Lower leg skin (tissue), 4 donors: ENCODE results near the gene SPDL1. TPM values are rescaled to one million over a fixed set of nuclear protein-coding genes. Genes with fewer than 3 reads are reported as not detected.

Experiments used
- DNase-seq, 2 donors: peaks; one replicate each; pipeline ENCODE4 v3.0.0-alpha.2; 2019; ENCODE audit warnings: low spot score in 2 of 2
- H3K4me3 ChIP-seq: fragments of 200-600 bp; sonication (generic); 2 replicates; pipeline ENCODE4 v1.5.1; 2017; ENCODE audit warnings: mild to moderate bottlenecking, low read depth; ENCODE audit not compliant: poor library complexity, severe bottlenecking
- POLR2A ChIP-seq, 2 donors: fragments of 450-650 bp; IDR thresholded peaks; one replicate each; pipeline ENCODE4 v1.6.1; 2016 to 2017; ENCODE audit warnings: antibody characterized with exemption in 2 of 2, mild to moderate bottlenecking in 1 of 2, moderate library complexity in 1 of 2
- WGBS, 2 donors: methylation state at CpG; one replicate each; pipeline ENCODE4 v1.1.5; 2018; 5-methylcytosine and 5-hydroxymethylcytosine counted together
- intact Hi-C: fragments of 100-400 bp; cut with DNase I; formaldehyde crosslinking; loops from one replicate; pipeline ENCODE4 v1.15.0; 2023; ENCODE audit warnings: low total_unique reads
- total RNA-seq, 4 donors: library from RNA; depleted of rRNA; stranded (reverse); fragments of >200 nt; gene quantifications; one replicate each; pipeline ENCODE4 v1.1.0, GENCODE V29; 2016
- TF ChIP-seq, protein P1 (sequence below), 3 donors: fragments of 450-650 bp; IDR thresholded peaks; one replicate each; pipeline ENCODE4 v1.5.1; 2016; ENCODE audit warnings: antibody characterized with exemption in 3 of 3, mild to moderate bottlenecking in 3 of 3, moderate library complexity in 2 of 3

The SPDL1 gene
- total RNA-seq, 4 donors from 2014 or later: 3.2 to 12.4 (median 5.2) TPM

DNA sequence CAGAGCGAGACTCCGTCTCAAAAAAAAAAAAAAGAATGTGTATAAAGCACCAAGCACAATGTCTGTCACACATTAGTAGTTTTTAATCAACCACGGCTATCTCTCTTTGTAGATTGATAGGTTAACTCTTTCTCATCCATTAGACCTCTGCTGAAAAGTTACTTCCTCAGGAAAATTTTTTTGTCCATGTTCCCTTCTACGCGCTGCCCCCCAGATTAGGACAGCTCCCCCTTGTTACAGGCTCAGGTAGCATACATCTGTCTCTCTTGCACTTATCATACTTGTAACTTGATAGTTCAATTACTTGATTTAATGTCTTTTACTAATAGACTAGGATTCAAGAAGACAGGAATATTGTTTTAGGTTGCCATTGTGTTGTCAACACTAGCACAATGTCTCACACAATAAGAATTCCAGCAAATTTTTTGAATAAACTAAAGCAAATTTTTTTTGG, 1.5 kb downstream of the SPDL1 start:
- intact Hi-C loops: no loop called here
- no peak overlapping the region for H3K4me3 ChIP-seq
- TF ChIP-seq, protein P1, sequence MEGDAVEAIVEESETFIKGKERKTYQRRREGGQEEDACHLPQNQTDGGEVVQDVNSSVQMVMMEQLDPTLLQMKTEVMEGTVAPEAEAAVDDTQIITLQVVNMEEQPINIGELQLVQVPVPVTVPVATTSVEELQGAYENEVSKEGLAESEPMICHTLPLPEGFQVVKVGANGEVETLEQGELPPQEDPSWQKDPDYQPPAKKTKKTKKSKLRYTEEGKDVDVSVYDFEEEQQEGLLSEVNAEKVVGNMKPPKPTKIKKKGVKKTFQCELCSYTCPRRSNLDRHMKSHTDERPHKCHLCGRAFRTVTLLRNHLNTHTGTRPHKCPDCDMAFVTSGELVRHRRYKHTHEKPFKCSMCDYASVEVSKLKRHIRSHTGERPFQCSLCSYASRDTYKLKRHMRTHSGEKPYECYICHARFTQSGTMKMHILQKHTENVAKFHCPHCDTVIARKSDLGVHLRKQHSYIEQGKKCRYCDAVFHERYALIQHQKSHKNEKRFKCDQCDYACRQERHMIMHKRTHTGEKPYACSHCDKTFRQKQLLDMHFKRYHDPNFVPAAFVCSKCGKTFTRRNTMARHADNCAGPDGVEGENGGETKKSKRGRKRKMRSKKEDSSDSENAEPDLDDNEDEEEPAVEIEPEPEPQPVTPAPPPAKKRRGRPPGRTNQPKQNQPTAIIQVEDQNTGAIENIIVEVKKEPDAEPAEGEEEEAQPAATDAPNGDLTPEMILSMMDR (IDR thresholded peaks at IDR 0.05): no peak
- TF ChIP-seq POLR2A (IDR thresholded peaks at IDR 0.05): no peak
- 59 to 67% methylated on average over 5 of the region's 5 CpGs for WGBS, 2 donors
- no peak for DNase-seq

DNA sequence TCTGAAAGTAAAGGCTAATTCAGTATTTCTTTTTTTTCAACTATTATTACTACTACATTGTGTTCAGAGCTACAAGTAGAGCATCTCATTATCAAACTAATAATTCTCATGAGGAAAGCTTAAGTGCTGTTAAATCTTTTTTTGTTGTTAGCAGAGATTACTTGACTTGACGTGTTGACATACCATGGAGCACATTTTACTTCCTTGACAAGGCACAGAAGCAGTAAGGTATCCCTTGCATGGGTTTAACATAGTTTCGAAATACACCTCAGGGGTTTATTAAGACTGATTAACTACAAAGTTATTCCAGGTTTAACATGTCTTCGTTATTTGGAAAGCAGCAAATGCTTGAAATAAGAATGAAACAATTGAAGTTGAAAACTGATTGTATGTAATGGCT, 7.0 kb downstream of the SPDL1 start:
- TF ChIP-seq, protein P1 (IDR thresholded peaks at IDR 0.05): no peak
- no peak for TF ChIP-seq POLR2A (IDR thresholded peaks at IDR 0.05)
- no peak for DNase-seq
- intact Hi-C loops: no loop called here
- no peak overlapping the region for H3K4me3 ChIP-seq
- 82 to 85% methylated on average over 3 of the region's 3 CpGs for WGBS, 2 donors

DNA sequence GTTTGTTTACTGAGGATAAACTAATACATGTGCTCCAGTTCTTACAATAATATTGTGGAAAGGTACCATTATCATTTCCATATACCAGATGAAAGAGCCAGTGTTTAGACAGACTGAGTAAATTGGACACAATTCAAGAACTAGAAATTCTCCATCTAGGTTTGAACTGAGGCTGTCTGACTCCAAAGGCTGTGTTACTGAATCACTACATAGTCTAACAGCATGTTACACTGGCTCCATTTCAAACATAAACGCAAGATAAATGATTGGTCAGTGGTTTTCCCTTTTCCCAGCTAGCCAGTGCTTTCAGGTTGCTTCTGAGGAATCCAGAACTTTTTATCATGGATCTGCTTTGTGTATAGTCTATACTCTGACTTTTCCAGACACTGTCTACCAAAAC, 8.1 kb downstream of the SPDL1 start:
- H3K4me3 ChIP-seq: no peak overlapping the region
- TF ChIP-seq, protein P1 (IDR thresholded peaks at IDR 0.05): no peak
- no peak for TF ChIP-seq POLR2A (IDR thresholded peaks at IDR 0.05)
- intact Hi-C loops: no loop called here
- DNase-seq: no peak
- 0% methylated on average over 1 of the region's 1 CpG for WGBS, 2 donors

DNA sequence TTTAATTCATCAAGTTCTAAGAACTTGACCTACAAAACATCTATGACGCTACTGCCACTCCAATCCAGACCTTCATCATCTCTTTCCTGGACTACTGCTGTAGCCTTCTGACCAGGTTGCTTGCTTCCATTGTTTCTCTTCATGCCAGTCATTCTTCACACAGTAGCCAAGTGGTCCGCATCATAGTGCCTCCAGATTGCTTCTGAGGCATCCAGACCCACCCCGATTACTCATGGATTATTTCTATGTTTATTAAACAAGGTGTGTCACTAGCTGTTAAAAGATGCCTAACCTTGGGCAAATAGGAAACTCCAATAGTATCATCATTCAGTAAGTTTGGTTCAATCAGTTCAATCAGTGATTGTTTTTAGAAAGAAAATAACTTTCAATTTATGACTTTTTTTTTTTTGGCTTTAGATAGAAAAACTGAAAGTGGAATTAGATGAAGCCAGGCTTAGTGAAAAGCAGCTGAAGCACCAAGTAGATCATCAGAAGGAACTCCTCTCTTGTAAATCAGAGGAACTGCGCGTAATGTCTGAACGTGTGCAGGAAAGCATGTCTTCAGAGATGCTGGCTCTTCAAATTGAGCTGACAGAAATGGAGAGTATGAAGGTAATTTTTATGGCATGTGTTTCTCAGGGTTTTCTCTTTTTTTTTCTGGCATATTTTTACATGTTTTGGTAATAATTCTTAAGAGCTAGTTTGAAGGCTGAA, 9.5 kb downstream of the SPDL1 start:
- DNase-seq: no peak
- no peak overlapping the region for H3K4me3 ChIP-seq
- no peak for TF ChIP-seq POLR2A (IDR thresholded peaks at IDR 0.05)
- TF ChIP-seq, protein P1 (IDR thresholded peaks at IDR 0.05): no peak
- intact Hi-C loops: no loop called here
- WGBS, 2 donors: 96% methylated on average over 6 of the region's 6 CpGs

DNA sequence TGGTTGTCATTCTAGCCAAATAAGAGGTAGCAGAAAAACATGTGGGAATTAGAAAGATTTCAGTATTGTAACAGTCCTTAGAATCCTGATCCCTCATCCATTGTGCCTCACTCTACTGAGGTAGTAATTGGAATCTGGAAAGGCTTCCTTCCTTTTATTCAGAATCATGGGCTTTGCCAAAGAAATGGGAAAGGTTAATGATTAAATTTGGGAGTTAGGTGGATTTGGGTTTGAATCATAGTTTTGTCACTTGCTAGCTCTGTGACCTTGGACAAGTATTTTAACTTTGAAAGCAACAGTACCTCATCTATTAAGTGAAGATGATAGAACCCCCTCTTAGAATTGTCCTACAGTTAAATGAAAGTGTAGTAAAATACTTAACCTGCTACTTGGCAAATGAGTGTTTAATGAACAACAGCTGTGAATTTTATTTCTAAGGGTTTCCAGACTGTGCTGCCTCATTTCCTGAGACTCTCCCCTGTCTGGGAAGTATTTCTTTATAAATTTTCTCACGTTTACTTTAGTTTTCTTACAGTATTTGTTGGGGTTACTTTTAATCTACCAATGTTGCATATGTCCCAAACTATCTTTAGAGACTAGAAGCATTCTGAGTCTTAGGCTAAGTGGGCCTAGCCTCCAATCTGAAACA, 11.7 kb downstream of the SPDL1 start:
- H3K4me3 ChIP-seq: no peak overlapping the region
- intact Hi-C loops: no loop called here
- WGBS, 2 donors: 83 to 89% methylated on average over 1 of the region's 1 CpG
- no peak for TF ChIP-seq POLR2A (IDR thresholded peaks at IDR 0.05)
- TF ChIP-seq, protein P1 (IDR thresholded peaks at IDR 0.05): no peak
- DNase-seq: no peak
